ENCODE measurements around the gene RIN1. TPM values are rescaled to one million over a fixed set of nuclear protein-coding genes. Genes with fewer than 3 reads are reported as not detected.

Gene RIN1
- total and polyA plus RNA-seq, 2 of the 13 experiments (the other 11 are each of a cell fraction or from before 2014, with no cell fraction given): 2.4 to 4.1 TPM

DNA sequence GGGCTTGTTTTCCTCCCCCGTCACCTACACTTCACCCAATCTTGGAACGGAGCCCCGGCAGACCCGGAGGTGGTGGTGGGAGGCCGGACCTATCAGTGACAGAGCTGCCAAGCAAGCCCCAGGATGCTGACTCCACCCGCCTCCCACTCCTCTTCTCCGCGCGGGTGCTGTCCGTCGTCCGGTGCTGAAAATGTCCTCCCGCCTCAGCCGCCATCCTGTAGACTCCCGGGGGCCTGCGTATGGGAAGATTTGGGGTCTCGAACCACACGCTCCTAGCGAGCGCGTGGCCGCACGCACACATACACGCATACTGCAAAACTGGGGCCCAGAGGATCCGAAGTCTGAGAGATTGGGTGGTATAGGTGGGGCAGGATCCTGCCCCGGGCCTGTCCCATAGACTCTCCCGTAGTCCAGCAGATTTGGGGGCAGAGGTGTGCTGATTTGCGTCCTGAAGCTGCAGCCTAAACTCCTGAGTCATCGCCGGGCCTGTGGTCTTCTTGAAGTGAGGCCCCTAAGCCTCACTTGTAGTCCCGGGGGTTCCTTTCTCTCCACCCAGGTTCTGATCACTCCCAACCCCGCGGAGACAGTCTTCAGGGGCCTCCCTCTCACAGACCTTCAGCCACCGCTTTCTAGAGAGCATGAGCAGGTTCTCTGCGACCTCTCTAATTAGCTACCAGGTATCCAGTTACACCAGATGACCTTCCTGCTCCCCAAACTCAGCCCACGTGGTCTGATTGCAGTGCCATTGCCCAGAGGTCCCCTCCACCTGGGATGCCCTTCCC lies 46.5 kb downstream of the RIN1 start (continued):
- TF ChIP-seq ADNP (CRISPR knock-in tag; IDR thresholded peaks at IDR 0.05): no peak
- TF ChIP-seq ZFP62 (CRISPR knock-in tag; IDR thresholded peaks at IDR 0.05): no peak
- peak; percentile 61; the same call in 1 of the 2 replicates for TF ChIP-seq GLI4 (CRISPR knock-in tag; IDR thresholded peaks at IDR 0.05; ENCODE audit: borderline replicate concordance)
- 0 out of 2 replicates have a peak, but pooled peaks have one; percentile 35 for TF ChIP-seq ZMYM2 (CRISPR knock-in tag; IDR thresholded peaks at IDR 0.05)
- TF ChIP-seq TFE3 (CRISPR knock-in tag; IDR thresholded peaks at IDR 0.05): peak; percentile 80
- TF ChIP-seq, protein P1, sequence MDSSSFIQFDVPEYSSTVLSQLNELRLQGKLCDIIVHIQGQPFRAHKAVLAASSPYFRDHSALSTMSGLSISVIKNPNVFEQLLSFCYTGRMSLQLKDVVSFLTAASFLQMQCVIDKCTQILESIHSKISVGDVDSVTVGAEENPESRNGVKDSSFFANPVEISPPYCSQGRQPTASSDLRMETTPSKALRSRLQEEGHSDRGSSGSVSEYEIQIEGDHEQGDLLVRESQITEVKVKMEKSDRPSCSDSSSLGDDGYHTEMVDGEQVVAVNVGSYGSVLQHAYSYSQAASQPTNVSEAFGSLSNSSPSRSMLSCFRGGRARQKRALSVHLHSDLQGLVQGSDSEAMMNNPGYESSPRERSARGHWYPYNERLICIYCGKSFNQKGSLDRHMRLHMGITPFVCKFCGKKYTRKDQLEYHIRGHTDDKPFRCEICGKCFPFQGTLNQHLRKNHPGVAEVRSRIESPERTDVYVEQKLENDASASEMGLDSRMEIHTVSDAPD (CRISPR knock-in tag; IDR thresholded peaks at IDR 0.05): no peak
- no peak; the same call in 1 of the 2 replicates for TF ChIP-seq ZNF30 (CRISPR knock-in tag; IDR thresholded peaks at IDR 0.05)
- TF ChIP-seq, protein P2, sequence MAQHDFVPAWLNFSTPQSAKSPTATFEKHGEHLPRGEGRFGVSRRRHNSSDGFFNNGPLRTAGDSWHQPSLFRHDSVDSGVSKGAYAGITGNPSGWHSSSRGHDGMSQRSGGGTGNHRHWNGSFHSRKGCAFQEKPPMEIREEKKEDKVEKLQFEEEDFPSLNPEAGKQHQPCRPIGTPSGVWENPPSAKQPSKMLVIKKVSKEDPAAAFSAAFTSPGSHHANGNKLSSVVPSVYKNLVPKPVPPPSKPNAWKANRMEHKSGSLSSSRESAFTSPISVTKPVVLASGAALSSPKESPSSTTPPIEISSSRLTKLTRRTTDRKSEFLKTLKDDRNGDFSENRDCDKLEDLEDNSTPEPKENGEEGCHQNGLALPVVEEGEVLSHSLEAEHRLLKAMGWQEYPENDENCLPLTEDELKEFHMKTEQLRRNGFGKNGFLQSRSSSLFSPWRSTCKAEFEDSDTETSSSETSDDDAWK (CRISPR knock-in tag; IDR thresholded peaks at IDR 0.05): no peak
- TF ChIP-seq ETS1 (CRISPR knock-in tag; IDR thresholded peaks at IDR 0.05): no peak
- no peak for TF ChIP-seq MTF2 (CRISPR knock-in tag; IDR thresholded peaks at IDR 0.05; ENCODE audit: borderline replicate concordance)
- TF ChIP-seq, protein P3, sequence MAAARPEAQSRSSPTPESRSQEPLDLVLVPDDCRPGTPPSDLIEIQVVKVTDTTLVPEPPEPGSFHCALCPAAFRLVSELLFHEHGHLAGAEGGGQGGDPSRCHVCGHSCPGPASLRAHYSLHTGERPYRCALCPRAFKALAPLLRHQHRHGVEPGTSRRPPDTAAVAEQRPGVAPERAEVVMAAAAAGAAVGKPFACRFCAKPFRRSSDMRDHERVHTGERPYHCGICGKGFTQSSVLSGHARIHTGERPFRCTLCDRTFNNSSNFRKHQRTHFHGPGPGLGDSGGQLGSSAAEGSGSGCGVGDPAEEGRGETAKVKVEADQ (CRISPR knock-in tag; IDR thresholded peaks at IDR 0.05; ENCODE audit: borderline replicate concordance): no peak
- TF ChIP-seq HMGA1 (CRISPR knock-in tag; conservative IDR thresholded peaks at IDR 0.05): no peak
- TF ChIP-seq CCDC6 (CRISPR knock-in tag; IDR thresholded peaks at IDR 0.05): no peak
- TF ChIP-seq, protein P4, sequence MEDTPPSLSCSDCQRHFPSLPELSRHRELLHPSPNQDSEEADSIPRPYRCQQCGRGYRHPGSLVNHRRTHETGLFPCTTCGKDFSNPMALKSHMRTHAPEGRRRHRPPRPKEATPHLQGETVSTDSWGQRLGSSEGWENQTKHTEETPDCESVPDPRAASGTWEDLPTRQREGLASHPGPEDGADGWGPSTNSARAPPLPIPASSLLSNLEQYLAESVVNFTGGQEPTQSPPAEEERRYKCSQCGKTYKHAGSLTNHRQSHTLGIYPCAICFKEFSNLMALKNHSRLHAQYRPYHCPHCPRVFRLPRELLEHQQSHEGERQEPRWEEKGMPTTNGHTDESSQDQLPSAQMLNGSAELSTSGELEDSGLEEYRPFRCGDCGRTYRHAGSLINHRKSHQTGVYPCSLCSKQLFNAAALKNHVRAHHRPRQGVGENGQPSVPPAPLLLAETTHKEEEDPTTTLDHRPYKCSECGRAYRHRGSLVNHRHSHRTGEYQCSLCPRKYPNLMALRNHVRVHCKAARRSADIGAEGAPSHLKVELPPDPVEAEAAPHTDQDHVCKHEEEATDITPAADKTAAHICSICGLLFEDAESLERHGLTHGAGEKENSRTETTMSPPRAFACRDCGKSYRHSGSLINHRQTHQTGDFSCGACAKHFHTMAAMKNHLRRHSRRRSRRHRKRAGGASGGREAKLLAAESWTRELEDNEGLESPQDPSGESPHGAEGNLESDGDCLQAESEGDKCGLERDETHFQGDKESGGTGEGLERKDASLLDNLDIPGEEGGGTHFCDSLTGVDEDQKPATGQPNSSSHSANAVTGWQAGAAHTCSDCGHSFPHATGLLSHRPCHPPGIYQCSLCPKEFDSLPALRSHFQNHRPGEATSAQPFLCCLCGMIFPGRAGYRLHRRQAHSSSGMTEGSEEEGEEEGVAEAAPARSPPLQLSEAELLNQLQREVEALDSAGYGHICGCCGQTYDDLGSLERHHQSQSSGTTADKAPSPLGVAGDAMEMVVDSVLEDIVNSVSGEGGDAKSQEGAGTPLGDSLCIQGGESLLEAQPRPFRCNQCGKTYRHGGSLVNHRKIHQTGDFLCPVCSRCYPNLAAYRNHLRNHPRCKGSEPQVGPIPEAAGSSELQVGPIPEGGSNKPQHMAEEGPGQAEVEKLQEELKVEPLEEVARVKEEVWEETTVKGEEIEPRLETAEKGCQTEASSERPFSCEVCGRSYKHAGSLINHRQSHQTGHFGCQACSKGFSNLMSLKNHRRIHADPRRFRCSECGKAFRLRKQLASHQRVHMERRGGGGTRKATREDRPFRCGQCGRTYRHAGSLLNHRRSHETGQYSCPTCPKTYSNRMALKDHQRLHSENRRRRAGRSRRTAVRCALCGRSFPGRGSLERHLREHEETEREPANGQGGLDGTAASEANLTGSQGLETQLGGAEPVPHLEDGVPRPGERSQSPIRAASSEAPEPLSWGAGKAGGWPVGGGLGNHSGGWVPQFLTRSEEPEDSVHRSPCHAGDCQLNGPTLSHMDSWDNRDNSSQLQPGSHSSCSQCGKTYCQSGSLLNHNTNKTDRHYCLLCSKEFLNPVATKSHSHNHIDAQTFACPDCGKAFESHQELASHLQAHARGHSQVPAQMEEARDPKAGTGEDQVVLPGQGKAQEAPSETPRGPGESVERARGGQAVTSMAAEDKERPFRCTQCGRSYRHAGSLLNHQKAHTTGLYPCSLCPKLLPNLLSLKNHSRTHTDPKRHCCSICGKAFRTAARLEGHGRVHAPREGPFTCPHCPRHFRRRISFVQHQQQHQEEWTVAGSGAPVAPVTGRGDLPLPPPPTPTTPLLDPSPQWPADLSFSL (CRISPR knock-in tag; IDR thresholded peaks at IDR 0.05): no peak

Data from HepG2 (cell line).